Activated naive CD4-positive, alpha-beta T cell treated with anti-CD3 and anti-CD28 coated beads for 36 hours (primary cell): ENCODE results near the gene DPEP2. TPM values are rescaled to one million over a fixed set of nuclear protein-coding genes. Genes with fewer than 3 reads are reported as not detected.

Source experiments
- CTCF ChIA-PET: fragments of 350-600 bp; sonication (Branson Sonifier 250); formaldehyde crosslinking; loops from one replicate; lab custom pipeline; 2021; ENCODE audit warnings: antibody characterized with exemption; lab: Charles Lee
- DNase-seq: peaks from one replicate; pipeline ENCODE4 v3.0.0-alpha.2; 2020
- H3K27ac Mint-ChIP-seq: one replicate; pipeline ENCODE4 v1.8.0; 2021; ENCODE audit warnings: mild to moderate bottlenecking, mixed read lengths
- H3K27me3 Mint-ChIP-seq: one replicate; pipeline ENCODE4 v1.8.0; 2021; ENCODE audit warnings: low read depth, mixed read lengths
- H3K36me3 Mint-ChIP-seq: one replicate; pipeline ENCODE4 v1.8.0; 2021; ENCODE audit warnings: low read depth, mixed read lengths
- H3K4me1 Mint-ChIP-seq: one replicate; pipeline ENCODE4 v1.8.0; 2021; ENCODE audit warnings: low read depth, mixed read lengths
- H3K4me3 Mint-ChIP-seq: one replicate; pipeline ENCODE4 v1.8.0; 2021; ENCODE audit warnings: mild to moderate bottlenecking, moderate library complexity, mixed read lengths
- H3K9me3 Mint-ChIP-seq: one replicate; pipeline ENCODE4 v1.8.0; 2021; ENCODE audit warnings: mixed read lengths
- intact Hi-C: fragments of 100-400 bp; cut with micrococcal nuclease; formaldehyde crosslinking; loops from one replicate; pipeline ENCODE4 v1.15.1; 2023
- total RNA-seq, 2 experiments: library from RNA; stranded (reverse); gene quantifications; one replicate each; pipeline ENCODE4 v1.2.3, GENCODE V29; 2021

DPEP2 gene
- total RNA-seq, 2 experiments from 2014 or later, result 3.1 to 3.8 TPM

DNA sequence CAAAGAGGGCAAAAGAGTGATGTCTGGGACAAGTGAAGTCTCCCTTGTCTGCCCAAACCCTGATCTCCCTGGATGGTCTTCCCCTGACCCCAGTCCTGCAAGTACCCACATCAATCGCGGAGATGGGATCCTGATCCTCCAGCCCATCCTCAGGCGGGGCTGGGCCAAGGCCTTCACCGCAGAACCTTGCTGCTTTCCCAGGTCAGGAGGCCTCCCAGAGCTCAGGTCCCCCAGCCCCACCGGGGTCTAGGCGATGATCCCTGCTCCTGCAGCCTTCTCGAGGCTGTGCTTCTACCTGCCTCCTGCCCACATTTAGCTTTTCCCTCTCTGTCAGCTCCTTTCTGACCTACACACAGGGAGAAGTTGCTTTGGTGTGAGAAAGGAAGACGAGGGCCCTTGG, 37.1 kb downstream of the DPEP2 start:
- Mint-ChIP-seq H3K27ac (no peak overlapping the region), H3K4me3 (no peak overlapping the region), H3K36me3 (peaks cover 7% of the 10 kb centered on the region), H3K9me3 (no peaks in the 10 kb centered on the region), H3K4me1 (peaks cover 5% of the 10 kb centered on the region), H3K27me3 (no peaks in the 10 kb centered on the region)
- intact Hi-C loops, result no loop called here
- CTCF ChIA-PET, result interaction anchor here (0.6 to 1.1 kb wide), 2 partner anchors 145 to 238 kb away, joined by 3 read pairs; no protein-coding TSS in a partner anchor
- no peak for DNase-seq

DNA sequence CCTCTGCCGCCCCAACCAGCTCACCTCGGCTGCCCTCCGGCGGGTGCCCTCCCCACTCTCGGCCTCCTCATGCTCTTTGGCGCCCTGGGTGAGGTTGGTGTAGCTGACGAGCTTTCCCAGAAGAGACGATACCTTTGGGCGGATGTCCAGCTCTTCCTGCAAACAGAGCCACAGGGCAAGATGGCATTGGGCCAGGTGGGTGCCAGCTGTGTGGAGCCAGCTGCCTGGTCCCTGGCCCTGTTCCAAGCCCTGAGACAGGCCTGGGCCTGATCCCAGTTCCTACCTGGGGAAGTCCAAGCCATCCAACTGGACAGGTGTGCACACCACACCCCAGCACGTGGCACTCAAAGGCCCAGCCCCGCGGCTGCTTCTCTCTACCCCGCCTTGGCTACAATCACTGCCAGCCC, 37.7 kb downstream of the DPEP2 start:
- H3K4me1 Mint-ChIP-seq, result peaks cover 2% of the 10 kb centered on the region
- no peaks in the 10 kb centered on the region for H3K9me3 Mint-ChIP-seq
- no peak overlapping the region for H3K4me3 Mint-ChIP-seq
- no peak overlapping the region for H3K27ac Mint-ChIP-seq
- CTCF ChIA-PET, result interaction anchor here (0.6 to 1.1 kb wide), 2 partner anchors 145 to 237 kb away, joined by 3 read pairs; no protein-coding TSS in a partner anchor
- no peaks in the 10 kb centered on the region for H3K27me3 Mint-ChIP-seq
- DNase-seq, result no peak
- H3K36me3 Mint-ChIP-seq, result peaks cover 7% of the 10 kb centered on the region
- intact Hi-C loops, result no loop called here

DNA sequence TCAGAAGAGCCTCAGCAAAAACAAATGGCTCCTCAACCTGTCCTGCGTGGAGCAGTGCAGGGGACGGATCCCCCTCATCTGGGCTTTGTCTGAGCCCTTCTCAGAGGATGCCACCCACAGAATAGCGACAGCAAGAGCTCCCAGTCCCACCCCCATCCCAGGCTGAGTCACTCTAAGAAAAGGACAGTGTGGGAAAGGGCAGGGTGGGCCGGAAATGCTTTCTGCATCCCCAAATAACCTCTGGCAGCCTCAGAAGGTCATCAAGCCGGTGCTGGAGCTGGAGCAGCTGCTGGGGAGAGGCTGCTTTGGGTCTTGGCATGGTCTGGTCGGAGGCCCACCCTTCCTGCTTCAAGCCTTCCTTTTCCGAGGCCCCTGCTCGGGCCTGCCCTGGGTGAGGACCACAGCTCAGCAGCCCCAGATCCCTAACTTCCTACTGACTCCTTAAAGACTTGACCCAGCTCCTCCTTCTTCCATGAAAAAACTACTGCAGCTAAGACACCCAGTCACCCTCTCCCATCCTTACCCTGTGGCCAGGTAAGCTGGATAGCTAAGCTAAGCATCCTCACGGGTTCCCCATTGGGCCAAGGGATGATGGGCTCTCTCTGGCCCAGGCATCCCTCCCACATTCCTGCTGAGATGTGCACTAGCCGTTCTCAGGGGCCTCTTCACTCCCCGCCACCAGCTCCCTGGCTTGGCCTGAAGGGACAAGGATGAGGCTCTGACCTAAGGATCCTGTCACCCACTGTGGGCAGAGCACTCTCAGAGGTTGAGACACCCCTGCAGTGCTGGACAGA, 39.6 kb downstream of the DPEP2 start:
- no peak for DNase-seq
- no peaks in the 10 kb centered on the region for H3K4me1 Mint-ChIP-seq
- no peak overlapping the region for H3K4me3 Mint-ChIP-seq
- intact Hi-C loops, result no loop called here
- no peak overlapping the region for H3K27ac Mint-ChIP-seq
- CTCF ChIA-PET, result interaction anchor here (0.5 to 1.4 kb wide), 5 partner anchors 11 to 81 kb away, joined by 3 to 5 read pairs (median 3); no protein-coding TSS in a partner anchor
- H3K27me3 Mint-ChIP-seq, result no peaks in the 10 kb centered on the region
- no peaks in the 10 kb centered on the region for H3K9me3 Mint-ChIP-seq
- H3K36me3 Mint-ChIP-seq, result peaks cover 7% of the 10 kb centered on the region

- CTCF ChIA-PET, result no interaction called here
- Mint-ChIP-seq H3K4me3 (no peak overlapping the region), H3K4me1 (no peaks in the 10 kb centered on the region), H3K36me3 (peaks cover 5% of the 10 kb centered on the region), H3K9me3 (no peaks in the 10 kb centered on the region), H3K27ac (no peak overlapping the region), H3K27me3 (no peaks in the 10 kb centered on the region)
- intact Hi-C loops, result no loop called here
- DNase-seq, result no peak
Measured at GRCh38 chr16:67957622-67958021, 41.7 kb downstream of the DPEP2 start.

GRCh38 chr16:67954421-67955196, 44.7 kb downstream of the DPEP2 start:
- Mint-ChIP-seq H3K27me3 (no peaks in the 10 kb centered on the region), H3K4me3 (no peak overlapping the region), H3K9me3 (no peaks in the 10 kb centered on the region), H3K4me1 (no peaks in the 10 kb centered on the region), H3K36me3 (peaks cover 5% of the 10 kb centered on the region), H3K27ac (no peak overlapping the region)
- DNase-seq, result no peak
- intact Hi-C loops, result no loop called here
- CTCF ChIA-PET, result interaction anchor here (0.6 to 1.5 kb wide), 3 partner anchors 53 to 71 kb away, joined by 3 to 4 read pairs (median 4); no protein-coding TSS in a partner anchor

- Mint-ChIP-seq H3K36me3 (peaks cover 5% of the 10 kb centered on the region), H3K27me3 (no peaks in the 10 kb centered on the region), H3K4me3 (no peak overlapping the region), H3K27ac (no peak overlapping the region), H3K9me3 (no peaks in the 10 kb centered on the region), H3K4me1 (no peaks in the 10 kb centered on the region)
- DNase-seq, result no peak
- CTCF ChIA-PET, result interaction anchor here (0.6 to 1.5 kb wide), 3 partner anchors 54 to 70 kb away, joined by 3 to 4 read pairs (median 4); no protein-coding TSS in a partner anchor
- intact Hi-C loops, result no loop called here
Measured at GRCh38 chr16:67953641-67954375, 45.5 kb downstream of the DPEP2 start.

DNA sequence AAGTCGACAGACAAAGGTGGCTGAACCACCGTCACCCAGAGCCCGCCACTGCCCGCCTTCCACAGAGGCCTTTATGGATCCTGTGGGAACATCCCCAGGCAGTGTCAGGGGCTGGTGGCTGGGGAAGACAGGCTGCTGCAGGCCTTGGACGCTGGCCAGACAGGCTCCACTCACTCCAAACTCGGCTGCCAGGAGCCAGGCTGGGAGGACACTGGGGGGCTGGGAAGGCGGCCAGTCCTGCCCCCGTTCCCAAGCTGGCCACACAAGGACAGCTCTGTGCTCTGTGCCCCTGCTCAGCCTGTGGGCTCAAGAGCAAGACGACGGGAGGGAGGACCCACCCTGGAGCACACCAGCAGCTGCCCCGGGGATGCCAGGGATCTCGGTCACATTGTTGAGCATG, 47.8 kb downstream of the DPEP2 start:
- H3K4me3 Mint-ChIP-seq, result no peak overlapping the region
- CTCF ChIA-PET, result interaction anchor here (0.5 kb wide), 1 partner anchor 136 kb away, joined by 3 read pairs; no protein-coding TSS in a partner anchor
- no peaks in the 10 kb centered on the region for H3K9me3 Mint-ChIP-seq
- no peaks in the 10 kb centered on the region for H3K27me3 Mint-ChIP-seq
- H3K36me3 Mint-ChIP-seq, result peaks cover 1% of the 10 kb centered on the region
- no peak overlapping the region for H3K27ac Mint-ChIP-seq
- no peaks in the 10 kb centered on the region for H3K4me1 Mint-ChIP-seq
- intact Hi-C loops, result no loop called here
- no peak for DNase-seq

DNA sequence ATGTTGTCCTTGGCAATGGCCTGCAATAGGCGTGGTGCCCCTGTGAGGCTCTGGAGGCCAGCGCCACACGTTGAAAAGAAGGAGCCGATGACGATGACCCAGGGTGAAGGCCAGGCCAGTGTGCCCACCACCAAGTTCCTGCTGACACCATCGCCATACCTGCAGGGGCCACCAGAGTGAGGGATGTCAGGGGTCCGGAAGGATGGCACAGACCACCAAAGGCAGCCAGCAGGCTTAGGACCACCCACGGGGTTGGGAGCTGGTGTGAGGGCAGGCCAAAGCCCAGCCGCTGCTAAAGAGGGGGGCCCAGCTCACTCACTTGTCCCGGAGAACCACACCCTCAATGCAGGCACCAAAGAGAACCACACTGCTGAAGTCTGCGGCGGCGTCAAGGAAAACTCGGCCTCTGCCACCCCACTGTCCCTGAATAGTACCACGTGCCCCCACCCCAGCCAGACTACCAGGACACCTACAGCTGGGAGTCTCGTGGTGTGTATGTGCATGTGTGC, 48.9 kb downstream of the DPEP2 start:
- CTCF ChIA-PET, result no interaction called here
- Mint-ChIP-seq H3K9me3 (no peaks in the 10 kb centered on the region), H3K27ac (no peak overlapping the region), H3K4me1 (no peaks in the 10 kb centered on the region), H3K27me3 (no peaks in the 10 kb centered on the region), H3K4me3 (no peak overlapping the region), H3K36me3 (peaks cover 1% of the 10 kb centered on the region)
- intact Hi-C loops, result no loop called here
- no peak for DNase-seq

DNA sequence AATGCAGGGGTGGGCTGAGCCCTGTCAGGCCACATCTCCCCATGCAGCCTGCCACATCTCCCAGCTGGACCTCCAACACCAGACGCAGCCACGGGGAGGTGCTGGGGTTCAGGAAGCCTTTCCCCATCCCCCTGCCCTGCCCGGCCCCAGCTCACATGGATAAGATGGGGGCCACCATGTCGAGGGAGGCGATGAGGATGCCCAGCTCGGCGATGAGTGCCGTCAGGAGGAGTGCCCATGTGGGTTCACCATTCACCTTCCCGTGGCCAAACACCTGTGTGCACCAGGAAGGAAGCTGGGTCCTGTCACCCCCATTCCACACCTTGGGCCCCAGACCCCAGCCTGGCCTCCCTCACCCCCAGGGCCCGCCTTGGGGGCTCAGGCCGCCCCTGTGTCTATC, 49.6 kb downstream of the DPEP2 start:
- DNase-seq, result no peak
- Mint-ChIP-seq H3K4me3 (no peak overlapping the region), H3K27ac (no peak overlapping the region), H3K36me3 (peaks cover 1% of the 10 kb centered on the region), H3K9me3 (no peaks in the 10 kb centered on the region), H3K27me3 (no peaks in the 10 kb centered on the region), H3K4me1 (no peaks in the 10 kb centered on the region)
- intact Hi-C loops, result no loop called here
- CTCF ChIA-PET, result interaction anchor here (0.6 to 1.5 kb wide), 2 partner anchors 133 to 429 kb away, joined by 3 to 4 read pairs; no protein-coding TSS in a partner anchor

DNA sequence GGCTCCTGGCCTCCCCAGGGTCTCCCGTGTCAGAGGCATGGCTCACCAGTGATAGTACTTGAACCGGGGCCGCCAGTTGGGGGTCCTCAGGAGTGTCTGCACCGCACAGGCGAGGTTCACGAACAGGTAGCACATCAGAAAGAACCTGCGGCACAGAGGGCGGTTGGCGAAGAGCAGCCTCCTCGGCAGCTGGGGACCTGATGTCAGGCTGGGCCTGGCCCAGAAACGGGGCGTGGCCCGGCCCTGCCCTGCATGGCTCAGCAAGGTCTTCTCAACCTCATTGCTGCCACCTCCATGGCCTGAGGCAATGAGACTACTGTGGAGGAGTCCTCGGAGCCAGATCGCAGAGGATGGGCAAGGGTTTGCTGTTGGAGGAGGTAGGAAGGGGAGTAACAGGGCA, 51.3 kb downstream of the DPEP2 start:
- no peak overlapping the region for H3K4me3 Mint-ChIP-seq
- no peaks in the 10 kb centered on the region for H3K27me3 Mint-ChIP-seq
- H3K9me3 Mint-ChIP-seq, result no peaks in the 10 kb centered on the region
- intact Hi-C loops, result no loop called here
- peak overlapping the region; percentile 18 for H3K27ac Mint-ChIP-seq
- H3K36me3 Mint-ChIP-seq, result no peaks in the 10 kb centered on the region
- DNase-seq, result no peak
- CTCF ChIA-PET, result interaction anchor here (1.0 to 1.6 kb wide), 3 partner anchors 12 to 118 kb away, joined by 3 read pairs; no protein-coding TSS in a partner anchor
- no peaks in the 10 kb centered on the region for H3K4me1 Mint-ChIP-seq

DNA sequence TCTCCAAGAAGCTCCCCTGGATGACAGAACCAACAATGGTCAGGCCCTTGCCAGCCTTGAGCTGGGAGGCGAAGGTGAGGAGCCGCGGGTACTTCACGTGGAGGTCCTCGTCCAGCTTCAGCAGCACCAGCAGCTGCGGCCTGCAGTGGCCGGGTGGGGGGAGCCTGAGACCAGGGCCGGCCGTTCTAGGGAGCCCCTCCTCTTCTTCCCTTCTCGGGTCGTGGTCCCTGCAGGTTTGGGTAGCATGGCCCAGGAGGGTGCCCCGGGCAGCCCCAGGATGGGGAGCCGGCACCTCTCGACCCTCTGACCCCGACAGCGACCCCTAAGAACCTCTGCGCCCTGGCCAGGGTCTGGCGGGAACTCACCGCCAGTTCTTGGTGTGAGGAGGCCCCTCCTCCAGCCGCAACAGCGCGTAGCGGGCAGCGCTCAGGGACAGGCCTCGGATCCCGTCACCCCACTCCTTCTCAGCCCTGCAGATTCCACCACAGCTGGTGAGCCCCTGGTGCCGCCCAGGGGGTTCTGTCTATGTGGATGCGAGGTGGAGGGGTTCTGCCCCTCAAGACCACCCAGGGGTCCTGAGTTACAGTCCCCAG, 52.2 kb downstream of the DPEP2 start:
- CTCF ChIA-PET, result interaction anchor here (0.9 to 1.6 kb wide), 4 partner anchors 34 to 426 kb away, joined by 3 to 4 read pairs (median 3); no protein-coding TSS in a partner anchor
- intact Hi-C loops, result no loop called here
- no peak overlapping the region for H3K27ac Mint-ChIP-seq

More for the DNA sequence above, 52.2 kb downstream of the DPEP2 start:
- no peak overlapping the region for H3K4me3 Mint-ChIP-seq
- H3K36me3 Mint-ChIP-seq, result no peaks in the 10 kb centered on the region
- peaks cover 2% of the 10 kb centered on the region for H3K4me1 Mint-ChIP-seq
- DNase-seq, result no peak
- H3K27me3 Mint-ChIP-seq, result no peaks in the 10 kb centered on the region
- H3K9me3 Mint-ChIP-seq, result no peaks in the 10 kb centered on the region
